Measurements from ENCODE around the gene FOXC2.

DNA sequence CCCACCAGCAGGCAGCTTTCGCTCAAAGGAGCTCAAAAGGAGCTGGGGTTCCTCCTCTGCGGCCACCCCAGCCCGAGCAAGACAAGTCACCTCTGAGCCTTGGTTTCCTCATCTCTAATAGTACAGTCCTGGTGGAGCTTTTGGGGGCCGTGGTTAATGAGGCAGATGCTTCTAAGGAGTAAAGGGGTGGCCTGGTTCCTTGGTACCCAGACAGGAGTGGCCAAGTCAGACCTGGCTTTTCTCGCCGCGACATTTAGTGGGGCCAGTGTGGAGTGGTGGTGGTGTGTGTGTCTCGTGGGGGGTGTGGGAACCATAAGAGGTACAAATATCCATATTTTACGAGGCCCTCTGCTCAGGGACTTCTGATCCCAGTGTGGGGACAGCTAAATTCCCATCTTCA is 49.6 kb upstream of the FOXC2 start:
- TF ChIP-seq, protein P1, sequence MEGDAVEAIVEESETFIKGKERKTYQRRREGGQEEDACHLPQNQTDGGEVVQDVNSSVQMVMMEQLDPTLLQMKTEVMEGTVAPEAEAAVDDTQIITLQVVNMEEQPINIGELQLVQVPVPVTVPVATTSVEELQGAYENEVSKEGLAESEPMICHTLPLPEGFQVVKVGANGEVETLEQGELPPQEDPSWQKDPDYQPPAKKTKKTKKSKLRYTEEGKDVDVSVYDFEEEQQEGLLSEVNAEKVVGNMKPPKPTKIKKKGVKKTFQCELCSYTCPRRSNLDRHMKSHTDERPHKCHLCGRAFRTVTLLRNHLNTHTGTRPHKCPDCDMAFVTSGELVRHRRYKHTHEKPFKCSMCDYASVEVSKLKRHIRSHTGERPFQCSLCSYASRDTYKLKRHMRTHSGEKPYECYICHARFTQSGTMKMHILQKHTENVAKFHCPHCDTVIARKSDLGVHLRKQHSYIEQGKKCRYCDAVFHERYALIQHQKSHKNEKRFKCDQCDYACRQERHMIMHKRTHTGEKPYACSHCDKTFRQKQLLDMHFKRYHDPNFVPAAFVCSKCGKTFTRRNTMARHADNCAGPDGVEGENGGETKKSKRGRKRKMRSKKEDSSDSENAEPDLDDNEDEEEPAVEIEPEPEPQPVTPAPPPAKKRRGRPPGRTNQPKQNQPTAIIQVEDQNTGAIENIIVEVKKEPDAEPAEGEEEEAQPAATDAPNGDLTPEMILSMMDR (IDR thresholded peaks at IDR 0.05): no peak
- TF ChIP-seq ZFX (IDR thresholded peaks at IDR 0.05; ENCODE audit: borderline replicate concordance): no peak
